NCI-H446 (cell line): ENCODE measurements around the gene FGD4.
"Not testable (repeated sequence)": the region's sequence is repeated elsewhere in the genome, so short reads cannot be mapped to it uniquely, and the experiment has no call there.

Source experiments
- DNase-seq, 2 experiments: peaks; one replicate each; lab custom pipeline; 2025; lab: John Stamatoyannopoulos, UW

The FGD4 gene

GRCh38 chr12:32561931-32562341 is 162.6 kb downstream of the FGD4 start:
- no peak for DNase-seq

- DNase-seq: not testable (repeated sequence)
Observed at GRCh38 chr12:32562413-32562812, 163.1 kb downstream of the FGD4 start.

- DNase-seq: no peak
Observed at GRCh38 chr12:32566663-32567295, 167.4 kb downstream of the FGD4 start.

- DNase-seq: no peak
Observed at GRCh38 chr12:32567296-32567674, 167.9 kb downstream of the FGD4 start.

- no peak for DNase-seq
Observed at GRCh38 chr12:32568228-32568627, 168.9 kb downstream of the FGD4 start.

GRCh38 chr12:32569259-32569658 is 169.9 kb downstream of the FGD4 start:
- DNase-seq: peak; percentile 10 to 43

GRCh38 chr12:32574585-32574984 is 175.2 kb downstream of the FGD4 start:
- peak; percentile 74 to 77 for DNase-seq

- no peak for DNase-seq
Observed at GRCh38 chr12:32577328-32577727, 178.0 kb downstream of the FGD4 start.

GRCh38 chr12:32583534-32583933 is 184.2 kb downstream of the FGD4 start:
- DNase-seq: no peak

GRCh38 chr12:32585680-32586079 is 186.3 kb downstream of the FGD4 start:
- DNase-seq: no peak

GRCh38 chr12:32586390-32586789 is 187.0 kb downstream of the FGD4 start:
- DNase-seq: peak in 1 of 2 experiments; percentile 18

- DNase-seq: no peak
Observed at GRCh38 chr12:32587581-32588495, 188.5 kb downstream of the FGD4 start.

GRCh38 chr12:32588604-32589003 is 189.2 kb downstream of the FGD4 start:
- no peak for DNase-seq

- no peak for DNase-seq
Observed at GRCh38 chr12:32589165-32589865, 190.0 kb downstream of the FGD4 start.

- no peak for DNase-seq
Observed at GRCh38 chr12:32595251-32595650, 195.9 kb downstream of the FGD4 start.

- no peak for DNase-seq
Observed at GRCh38 chr12:32596030-32596429, 196.7 kb downstream of the FGD4 start.

- DNase-seq: no peak
Observed at GRCh38 chr12:32598688-32599087, 199.3 kb downstream of the FGD4 start.

GRCh38 chr12:32600681-32601080 is 201.3 kb downstream of the FGD4 start:
- DNase-seq: no peak

- DNase-seq: no peak
Observed at GRCh38 chr12:32603071-32603470, 203.7 kb downstream of the FGD4 start.

GRCh38 chr12:32603858-32604257 is 204.5 kb downstream of the FGD4 start:
- no peak for DNase-seq

- DNase-seq: no peak
Observed at GRCh38 chr12:32604565-32604964, 205.2 kb downstream of the FGD4 start.

GRCh38 chr12:32605326-32606095 is 206.2 kb downstream of the FGD4 start:
- no peak for DNase-seq
